Amygdala (tissue), 56 donors: Measurements from ENCODE around the gene PCOLCE2.
"Not testable (repeated sequence)": the region's sequence is repeated elsewhere in the genome, so short reads cannot be mapped to it uniquely, and the experiment has no call there.

Experiments
- DNase-seq, 56 donors: peaks; one replicate each; lab custom pipeline; 2025; lab: John Stamatoyannopoulos, UW

PCOLCE2 gene

GRCh38 chr3:142902356-142902755 lies 13.5 kb upstream of the PCOLCE2 start:
- no peak for DNase-seq

GRCh38 chr3:142898346-142899213 lies 9.7 kb upstream of the PCOLCE2 start:
- no peak for DNase-seq

GRCh38 chr3:142897807-142898206 lies 8.9 kb upstream of the PCOLCE2 start:
- no peak for DNase-seq

- no peak for DNase-seq
Measured at GRCh38 chr3:142896996-142897395, 8.1 kb upstream of the PCOLCE2 start.

GRCh38 chr3:142896201-142896755 lies 7.4 kb upstream of the PCOLCE2 start:
- no peak for DNase-seq

GRCh38 chr3:142894493-142894892 lies 5.6 kb upstream of the PCOLCE2 start:
- DNase-seq = no peak

GRCh38 chr3:142892714-142893113 lies 3.8 kb upstream of the PCOLCE2 start:
- no peak for DNase-seq

- DNase-seq = no peak
Measured at GRCh38 chr3:142890592-142890991, 1.7 kb upstream of the PCOLCE2 start.

- no peak for DNase-seq
Measured at GRCh38 chr3:142889212-142890014, 530 bp upstream of the PCOLCE2 start.

- peak in 1 of 56 donors; percentile 21 for DNase-seq
Measured at GRCh38 chr3:142888099-142888480, 793 bp downstream of the PCOLCE2 start.

GRCh38 chr3:142886940-142887339 lies 1.9 kb downstream of the PCOLCE2 start:
- no peak for DNase-seq

GRCh38 chr3:142886021-142886420 lies 2.9 kb downstream of the PCOLCE2 start:
- no peak for DNase-seq

- no peak for DNase-seq
Measured at GRCh38 chr3:142884531-142884930, 4.4 kb downstream of the PCOLCE2 start.

GRCh38 chr3:142883534-142883933 lies 5.3 kb downstream of the PCOLCE2 start:
- DNase-seq = not testable (repeated sequence)

- DNase-seq = no peak
Measured at GRCh38 chr3:142881445-142882224, 7.2 kb downstream of the PCOLCE2 start.

- no peak for DNase-seq
Measured at GRCh38 chr3:142878649-142879300, 10.1 kb downstream of the PCOLCE2 start.

- no peak for DNase-seq
Measured at GRCh38 chr3:142876417-142876816, 12.5 kb downstream of the PCOLCE2 start.

- DNase-seq = no peak
Measured at GRCh38 chr3:142875583-142876207, 13.2 kb downstream of the PCOLCE2 start.

GRCh38 chr3:142875099-142875498 lies 13.8 kb downstream of the PCOLCE2 start:
- DNase-seq = no peak

- DNase-seq = not testable (repeated sequence)
Measured at GRCh38 chr3:142868382-142868781, 20.5 kb downstream of the PCOLCE2 start.
